ENCODE data around the gene NDC80.
"Not testable (repeated sequence)": the region's sequence is repeated elsewhere in the genome, so short reads cannot be mapped to it uniquely, and the experiment has no call there.

Gene NDC80

GRCh38 chr18:2636126-2636631 is 64.8 kb downstream of the NDC80 start:
- DNase-seq, result no peak

- peak; percentile 51 for DNase-seq
These were observed 70.3 kb downstream of the NDC80 start for GRCh38 chr18:2641638-2642037.

- DNase-seq, result no peak
These were observed 71.4 kb downstream of the NDC80 start for GRCh38 chr18:2642771-2643170.

GRCh38 chr18:2644535-2644934 is 73.2 kb downstream of the NDC80 start:
- DNase-seq, result peak; percentile 21

GRCh38 chr18:2651981-2652380 is 80.6 kb downstream of the NDC80 start:
- DNase-seq, result no peak

GRCh38 chr18:2653467-2653866 is 82.1 kb downstream of the NDC80 start:
- DNase-seq, result no peak

- DNase-seq, result no peak
These were observed 83.0 kb downstream of the NDC80 start for GRCh38 chr18:2654169-2654927.

- DNase-seq, result no peak
These were observed 83.5 kb downstream of the NDC80 start for GRCh38 chr18:2654928-2655177.

GRCh38 chr18:2655178-2655953 is 84.0 kb downstream of the NDC80 start, which contains the start of gene SMCHD1:
Gene SMCHD1, plus strand, starts transcription at chr18:2655726. Its CDS starts 350 bp downstream, at chr18:2656076.
- DNase-seq, result peak; percentile 39

- peak; percentile 47 for DNase-seq
These were observed 84.5 kb downstream of the NDC80 start for GRCh38 chr18:2655954-2656236.

- peak; percentile 50 for DNase-seq
These were observed 85.1 kb downstream of the NDC80 start for GRCh38 chr18:2656237-2656980.

- DNase-seq, result peak; percentile 50
These were observed 85.7 kb downstream of the NDC80 start for GRCh38 chr18:2656981-2657512.

GRCh38 chr18:2657788-2658458 is 86.6 kb downstream of the NDC80 start:
- DNase-seq, result no peak

- DNase-seq, result not testable (repeated sequence)
These were observed 89.5 kb downstream of the NDC80 start for GRCh38 chr18:2660849-2661248.

- not testable (repeated sequence) for DNase-seq
These were observed 90.9 kb downstream of the NDC80 start for GRCh38 chr18:2662288-2662687.

- DNase-seq, result no peak
These were observed 91.6 kb downstream of the NDC80 start for GRCh38 chr18:2662990-2663389.

Data from DMS79 (cell line).